ENCODE data around the gene MVK.

Gene MVK

GRCh38 chr12:109567967-109568366, 5.6 kb upstream of the MVK start:
- DNase-seq = no peak

- no peak for DNase-seq
Observed at GRCh38 chr12:109568486-109568885, 5.1 kb upstream of the MVK start.

GRCh38 chr12:109571773-109572505, 1.7 kb upstream of the MVK start:
- DNase-seq = no peak

- DNase-seq = no peak
Observed at GRCh38 chr12:109572506-109572845, 1.1 kb upstream of the MVK start.

- DNase-seq = no peak
Observed at GRCh38 chr12:109573914-109574244, 285 bp downstream of the MVK start.

GRCh38 chr12:109575683-109576082, 2.1 kb downstream of the MVK start:
- no peak for DNase-seq

- no peak for DNase-seq
Observed at GRCh38 chr12:109577311-109577710, 3.7 kb downstream of the MVK start.

GRCh38 chr12:109578330-109578927, 4.8 kb downstream of the MVK start:
- DNase-seq = no peak

GRCh38 chr12:109579639-109580038, 6.0 kb downstream of the MVK start:
- no peak for DNase-seq

- no peak for DNase-seq
Observed at GRCh38 chr12:109580272-109580671, 6.7 kb downstream of the MVK start.

- no peak for DNase-seq
Observed at GRCh38 chr12:109580684-109581333, 7.2 kb downstream of the MVK start.

GRCh38 chr12:109581334-109581691, 7.7 kb downstream of the MVK start:
- DNase-seq = no peak

GRCh38 chr12:109581856-109582255, 8.3 kb downstream of the MVK start:
- DNase-seq = no peak

GRCh38 chr12:109582636-109583035, 9.0 kb downstream of the MVK start:
- DNase-seq = no peak

- no peak for DNase-seq
Observed at GRCh38 chr12:109583733-109584132, 10.1 kb downstream of the MVK start.

GRCh38 chr12:109586385-109587296, 13.0 kb downstream of the MVK start:
- DNase-seq = no peak

- DNase-seq = no peak
Observed at GRCh38 chr12:109587921-109588320, 14.3 kb downstream of the MVK start.

- no peak for DNase-seq
Observed at GRCh38 chr12:109588461-109589239, 15.1 kb downstream of the MVK start.

- DNase-seq = no peak
Observed at GRCh38 chr12:109589240-109589590, 15.6 kb downstream of the MVK start.

GRCh38 chr12:109589691-109590245, 16.2 kb downstream of the MVK start:
- DNase-seq = no peak

- no peak for DNase-seq
Observed at GRCh38 chr12:109590566-109590965, 17.0 kb downstream of the MVK start.

- DNase-seq = no peak
Observed at GRCh38 chr12:109591041-109591440, 17.4 kb downstream of the MVK start.
